ENCODE results near the gene WWC2. TPM values are rescaled to one million over a fixed set of nuclear protein-coding genes. Genes with fewer than 3 reads are reported as not detected.

The WWC2 gene
- total and polyA plus RNA-seq, 12 donors, result 6.0 to 37.4 (median 31.2) TPM

DNA sequence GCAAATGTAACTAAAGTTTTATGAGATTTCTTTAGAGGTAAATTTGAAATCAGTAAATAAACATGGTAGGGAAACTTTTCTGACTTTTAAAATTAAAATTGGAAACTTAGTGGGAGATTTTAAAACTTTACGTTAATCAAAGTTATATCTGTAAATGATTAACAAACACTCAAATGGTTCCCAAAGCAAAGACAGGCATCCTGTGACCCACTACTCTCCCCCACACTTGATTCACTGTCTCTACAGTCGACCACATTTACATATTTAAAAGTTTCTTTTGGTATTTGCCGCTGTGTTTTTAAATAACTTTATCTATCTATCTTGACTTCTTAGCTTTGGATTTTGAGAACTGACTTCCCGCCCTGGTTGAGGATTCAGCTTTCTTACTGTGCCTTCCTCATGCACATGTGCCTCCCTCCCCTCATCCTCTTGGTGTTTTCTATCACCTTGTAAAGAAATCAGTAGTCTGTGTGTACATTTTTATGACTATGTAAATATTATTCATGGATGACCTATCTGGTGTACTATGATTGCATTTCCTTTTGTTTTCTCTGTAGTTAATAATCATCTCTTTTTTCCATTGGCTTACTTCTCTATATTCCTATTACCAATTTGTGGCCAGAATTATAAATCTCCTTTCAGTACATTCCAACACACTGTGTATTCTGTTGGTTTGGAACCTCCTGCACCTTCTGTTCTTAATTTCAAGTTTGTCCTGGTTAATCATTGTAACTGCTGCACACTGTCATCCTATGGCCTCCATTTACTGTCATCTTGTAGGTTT, 72.6 kb downstream of the WWC2 start:
- intact Hi-C loops (cut with DNase I), result no loop called here
- 76 to 77% methylated on average over 4 of the region's 4 CpGs for WGBS, 2 donors
- Histone ChIP-seq H3K36me3 (no peaks in the 10 kb centered on the region), H3K27ac (no peak overlapping the region), H3K27me3 (no peaks in the 10 kb centered on the region), H3K4me1 (peaks cover 0 to 72% (median 41%) of the 10 kb centered on the region in 9 donors), H3K4me3 (no peak overlapping the region), H3K9me3 (no peaks in the 10 kb centered on the region)
- no peak for DNase-seq
- TF ChIP-seq CTCF (IDR thresholded peaks at IDR 0.05), result no peak
- no peak for ATAC-seq

GRCh38 chr4:183172881-183173280, 73.8 kb downstream of the WWC2 start:
- ATAC-seq, result no peak
- H3K27me3 ChIP-seq, result no peaks in the 10 kb centered on the region
- no peak for DNase-seq
- 90 to 96% methylated on average over 1 of the region's 1 CpG for WGBS, 2 donors
- H3K9me3 ChIP-seq, result no peaks in the 10 kb centered on the region
- peak overlapping the region in 1 of 10 donors; percentile 60 for H3K27ac ChIP-seq
- peaks cover 0 to 71% (median 43%) of the 10 kb centered on the region in 9 donors for H3K4me1 ChIP-seq
- H3K36me3 ChIP-seq, result no peaks in the 10 kb centered on the region
- intact Hi-C loops (cut with DNase I), result no loop called here
- no peak for TF ChIP-seq CTCF (IDR thresholded peaks at IDR 0.05)
- no peak overlapping the region for H3K4me3 ChIP-seq

GRCh38 chr4:183173580-183174526, 74.8 kb downstream of the WWC2 start:
- Histone ChIP-seq H3K27me3 (no peaks in the 10 kb centered on the region), H3K4me1 (peaks cover 0 to 79% (median 45%) of the 10 kb centered on the region in 9 donors), H3K27ac (peak overlapping the region in 2 of 10 donors; percentile 14 to 60), H3K36me3 (no peaks in the 10 kb centered on the region), H3K9me3 (no peaks in the 10 kb centered on the region), H3K4me3 (no peak overlapping the region)
- no peak for TF ChIP-seq CTCF (IDR thresholded peaks at IDR 0.05)
- intact Hi-C loops (cut with DNase I), result no loop called here
- ATAC-seq (peak in 4 of 8 donors; percentile 28 to 35 (median 32)), DNase-seq (no peak)
- WGBS, 2 donors, result 48 to 50% methylated on average over 13 of the region's 13 CpGs

- Histone ChIP-seq H3K9me3 (no peaks in the 10 kb centered on the region), H3K36me3 (no peaks in the 10 kb centered on the region), H3K27me3 (no peaks in the 10 kb centered on the region), H3K4me3 (peak overlapping the region in 2 of 10 donors; percentile 3 to 4), H3K27ac (peak overlapping the region in 3 of 10 donors; percentile 13 to 54 (median 51)), H3K4me1 (peaks cover 0 to 70% (median 40%) of the 10 kb centered on the region in 9 donors)
- ATAC-seq (peak in 3 of 8 donors; percentile 25 to 52 (median 37)), DNase-seq (no peak)
- WGBS, 2 donors, result 36 to 48% methylated on average over 5 of the region's 5 CpGs
- TF ChIP-seq CTCF (IDR thresholded peaks at IDR 0.05), result no peak
- intact Hi-C loops (cut with DNase I), result no loop called here
These were observed 76.7 kb downstream of the WWC2 start for GRCh38 chr4:183175631-183176232.
